SU-DHL-6 (cell line): ENCODE data around the gene FSIP1.

ENCODE experiments used
- H2AFZ ChIP-seq: fragments of 200-600 bp; sonication (generic); 2 replicates; pipeline ENCODE4 v1.6.1; 2014; ENCODE audit warnings: low read depth, mild to moderate bottlenecking, moderate library complexity, mixed read lengths, antibody characterized with exemption, low read length; ENCODE audit not compliant: severe bottlenecking
- H3F3A ChIP-seq: fragments of 200-600 bp; shearing (Covaris generic); 2 replicates; pipeline ENCODE4 v1.6.0; 2016; ENCODE audit warnings: antibody characterized with exemption, mild to moderate bottlenecking; ENCODE audit not compliant: insufficient read depth
- H3K27ac ChIP-seq: fragments of 200-600 bp; sonication (generic); 2 replicates; pipeline ENCODE4 v1.5.1; 2016; ENCODE audit warnings: low read depth, mild to moderate bottlenecking, low read length, moderate library complexity, mixed read lengths
- H3K27me3 ChIP-seq: fragments of 200-600 bp; sonication (generic), shearing (Covaris generic); 2 replicates; pipeline ENCODE4 v1.6.0; 2014; ENCODE audit warnings: mild to moderate bottlenecking, low read length
- H3K36me3 ChIP-seq: fragments of 200-600 bp; sonication (generic); 2 replicates; pipeline ENCODE4 v1.6.1; 2014; ENCODE audit warnings: mild to moderate bottlenecking, low read length, mixed read lengths
- H3K4me2 ChIP-seq: fragments of 300-600, 200-600 bp; shearing (Covaris generic), sonication (generic); 2 replicates; pipeline ENCODE4 v1.6.0; 2014; ENCODE audit warnings: low read length, low read depth, mild to moderate bottlenecking; ENCODE audit not compliant: poor library complexity, severe bottlenecking
- H3K4me3 ChIP-seq: fragments of 200-600 bp; sonication (generic); 2 replicates; pipeline ENCODE4 v1.5.1; 2014; ENCODE audit warnings: antibody characterized with exemption, low read length, mild to moderate bottlenecking, mixed read lengths; ENCODE audit not compliant: insufficient read depth, poor library complexity, severe bottlenecking
- H3K79me2 ChIP-seq: fragments of 200-600 bp; sonication (generic); 2 replicates; pipeline ENCODE4 v1.6.1; 2014; ENCODE audit warnings: mild to moderate bottlenecking, low read length, moderate library complexity; ENCODE audit not compliant: insufficient read depth
- H3K9ac ChIP-seq: fragments of 200-600 bp; sonication (generic); 2 replicates; pipeline ENCODE4 v1.7.0; 2014; ENCODE audit warnings: mild to moderate bottlenecking, low read length
- H3K9me2 ChIP-seq: fragments of 200-600 bp; sonication (generic); replicated peaks from 2 replicates; pipeline ENCODE4 v1.6.1; 2014; ENCODE audit warnings: low read length; ENCODE audit not compliant: insufficient read depth
- H3K9me3 ChIP-seq: fragments of 200-600 bp; sonication (generic); 2 replicates; pipeline ENCODE4 v1.6.1; 2014; ENCODE audit warnings: low read length, mixed read lengths; ENCODE audit not compliant: insufficient read depth
- H4K20me1 ChIP-seq: fragments of 200-600 bp; sonication (generic); 2 replicates; pipeline ENCODE4 v1.6.1; 2014; ENCODE audit warnings: low read depth, mild to moderate bottlenecking, antibody characterized with exemption, low read length, moderate library complexity, mixed read lengths
- CTCF ChIP-seq: fragments of 200-600 bp; sonication (generic); IDR thresholded peaks from one replicate; pipeline ENCODE4 v1.5.1; 2017; ENCODE audit warnings: antibody characterized with exemption, mild to moderate bottlenecking, low read length, moderate library complexity; ENCODE audit not compliant: insufficient read depth, poor library complexity, severe bottlenecking
- EZH2phosphoT487 ChIP-seq: fragments of 200-600 bp; sonication (generic), shearing (Covaris generic); conservative IDR thresholded peaks from 2 replicates; pipeline ENCODE4 v1.6.1; 2018; ENCODE audit warnings: mild to moderate bottlenecking, antibody characterized with exemption, low read length, moderate library complexity, mixed read lengths

The FSIP1 gene

GRCh38 chr15:39605146-39605545, 177.5 kb downstream of the FSIP1 start:
- H3K27me3 ChIP-seq, result no peaks in the 10 kb centered on the region
- H3K4me2 ChIP-seq, result no peak overlapping the region
- H3K27ac ChIP-seq, result no peak overlapping the region
- no peaks in the 10 kb centered on the region for H3K9me2 ChIP-seq
- no peak overlapping the region for H2AFZ ChIP-seq
- H3F3A ChIP-seq, result no peaks in the 10 kb centered on the region
- no peak for TF ChIP-seq CTCF
- no peak for TF ChIP-seq EZH2phosphoT487
- H3K9me3 ChIP-seq, result no peaks in the 10 kb centered on the region
- H4K20me1 ChIP-seq, result no peaks in the 10 kb centered on the region
- no peaks in the 10 kb centered on the region for H3K36me3 ChIP-seq
- no peak overlapping the region for H3K9ac ChIP-seq
- H3K79me2 ChIP-seq, result no peaks in the 10 kb centered on the region
- no peak overlapping the region for H3K4me3 ChIP-seq

GRCh38 chr15:39602143-39602542, 180.5 kb downstream of the FSIP1 start:
- Histone ChIP-seq H3K4me3 (no peak overlapping the region), H3K4me2 (no peak overlapping the region), H3K27ac (no peak overlapping the region), H3F3A (no peaks in the 10 kb centered on the region), H3K9me2 (no peaks in the 10 kb centered on the region), H3K27me3 (no peaks in the 10 kb centered on the region), H3K9ac (no peak overlapping the region), H2AFZ (no peak overlapping the region), H3K79me2 (no peaks in the 10 kb centered on the region), H4K20me1 (no peaks in the 10 kb centered on the region), H3K36me3 (no peaks in the 10 kb centered on the region), H3K9me3 (no peaks in the 10 kb centered on the region)
- TF ChIP-seq CTCF, result no peak
- TF ChIP-seq EZH2phosphoT487, result no peak

GRCh38 chr15:39599871-39600270, 182.8 kb downstream of the FSIP1 start:
- H2AFZ ChIP-seq, result no peak overlapping the region
- no peak overlapping the region for H3K4me2 ChIP-seq
- H3K4me3 ChIP-seq, result no peak overlapping the region
- H3K27ac ChIP-seq, result no peak overlapping the region
- no peaks in the 10 kb centered on the region for H3K79me2 ChIP-seq
- H3K27me3 ChIP-seq, result no peaks in the 10 kb centered on the region
- no peaks in the 10 kb centered on the region for H3K36me3 ChIP-seq
- no peaks in the 10 kb centered on the region for H3K9me2 ChIP-seq
- TF ChIP-seq EZH2phosphoT487 (no peak), CTCF (no peak)
- no peaks in the 10 kb centered on the region for H3F3A ChIP-seq
- no peak overlapping the region for H3K9ac ChIP-seq
- H3K9me3 ChIP-seq, result no peaks in the 10 kb centered on the region
- H4K20me1 ChIP-seq, result no peaks in the 10 kb centered on the region
